GM12873 (cell line): ENCODE data around the gene IMP4.
A peak's percentile ranks its signal among the peaks of the same experiment; 100 is the strongest.

Source experiments
- TF ChIP-seq, protein P1 (sequence below): IDR thresholded peaks from 2 replicates; pipeline ENCODE4 v1.5.1; 2012; ENCODE audit warnings: low read depth, mild to moderate bottlenecking, moderate library complexity, low read length, control low read depth; ENCODE audit not compliant: insufficient read depth; ENCODE audit errors: missing control alignments

Gene IMP4

DNA sequence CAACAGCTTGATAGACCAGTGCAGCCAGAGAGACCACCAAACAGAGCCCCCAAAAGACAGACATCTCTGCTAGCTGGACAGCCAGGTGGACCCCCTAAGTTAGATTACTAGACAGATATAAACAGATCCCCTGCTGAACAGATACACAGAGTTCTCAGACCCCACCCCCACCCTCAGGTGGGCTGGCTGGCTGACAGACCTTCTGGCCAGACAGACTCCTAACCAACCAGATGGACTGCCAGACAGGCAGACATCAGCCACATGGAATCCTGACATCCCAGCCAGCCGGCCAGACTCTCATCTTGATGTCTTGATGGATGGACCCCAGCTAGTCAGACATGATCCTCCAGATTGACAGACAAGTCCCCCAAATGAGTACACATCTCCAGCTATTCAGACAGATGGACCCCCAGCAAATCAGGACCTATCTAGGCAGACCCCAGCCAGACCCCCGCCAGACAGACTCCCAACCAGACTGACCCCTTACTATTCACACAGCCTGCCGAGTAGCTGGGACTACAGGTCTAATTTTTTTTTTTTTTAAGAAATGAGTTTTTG, 31.2 kb downstream of the IMP4 start:
- TF ChIP-seq, protein P1, sequence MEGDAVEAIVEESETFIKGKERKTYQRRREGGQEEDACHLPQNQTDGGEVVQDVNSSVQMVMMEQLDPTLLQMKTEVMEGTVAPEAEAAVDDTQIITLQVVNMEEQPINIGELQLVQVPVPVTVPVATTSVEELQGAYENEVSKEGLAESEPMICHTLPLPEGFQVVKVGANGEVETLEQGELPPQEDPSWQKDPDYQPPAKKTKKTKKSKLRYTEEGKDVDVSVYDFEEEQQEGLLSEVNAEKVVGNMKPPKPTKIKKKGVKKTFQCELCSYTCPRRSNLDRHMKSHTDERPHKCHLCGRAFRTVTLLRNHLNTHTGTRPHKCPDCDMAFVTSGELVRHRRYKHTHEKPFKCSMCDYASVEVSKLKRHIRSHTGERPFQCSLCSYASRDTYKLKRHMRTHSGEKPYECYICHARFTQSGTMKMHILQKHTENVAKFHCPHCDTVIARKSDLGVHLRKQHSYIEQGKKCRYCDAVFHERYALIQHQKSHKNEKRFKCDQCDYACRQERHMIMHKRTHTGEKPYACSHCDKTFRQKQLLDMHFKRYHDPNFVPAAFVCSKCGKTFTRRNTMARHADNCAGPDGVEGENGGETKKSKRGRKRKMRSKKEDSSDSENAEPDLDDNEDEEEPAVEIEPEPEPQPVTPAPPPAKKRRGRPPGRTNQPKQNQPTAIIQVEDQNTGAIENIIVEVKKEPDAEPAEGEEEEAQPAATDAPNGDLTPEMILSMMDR: no peak

- TF ChIP-seq, protein P1: no peak
These were observed 32.0 kb downstream of the IMP4 start for GRCh38 chr2:130374587-130375290.

- TF ChIP-seq, protein P1: no peak
These were observed 32.9 kb downstream of the IMP4 start for GRCh38 chr2:130375291-130376266.

DNA sequence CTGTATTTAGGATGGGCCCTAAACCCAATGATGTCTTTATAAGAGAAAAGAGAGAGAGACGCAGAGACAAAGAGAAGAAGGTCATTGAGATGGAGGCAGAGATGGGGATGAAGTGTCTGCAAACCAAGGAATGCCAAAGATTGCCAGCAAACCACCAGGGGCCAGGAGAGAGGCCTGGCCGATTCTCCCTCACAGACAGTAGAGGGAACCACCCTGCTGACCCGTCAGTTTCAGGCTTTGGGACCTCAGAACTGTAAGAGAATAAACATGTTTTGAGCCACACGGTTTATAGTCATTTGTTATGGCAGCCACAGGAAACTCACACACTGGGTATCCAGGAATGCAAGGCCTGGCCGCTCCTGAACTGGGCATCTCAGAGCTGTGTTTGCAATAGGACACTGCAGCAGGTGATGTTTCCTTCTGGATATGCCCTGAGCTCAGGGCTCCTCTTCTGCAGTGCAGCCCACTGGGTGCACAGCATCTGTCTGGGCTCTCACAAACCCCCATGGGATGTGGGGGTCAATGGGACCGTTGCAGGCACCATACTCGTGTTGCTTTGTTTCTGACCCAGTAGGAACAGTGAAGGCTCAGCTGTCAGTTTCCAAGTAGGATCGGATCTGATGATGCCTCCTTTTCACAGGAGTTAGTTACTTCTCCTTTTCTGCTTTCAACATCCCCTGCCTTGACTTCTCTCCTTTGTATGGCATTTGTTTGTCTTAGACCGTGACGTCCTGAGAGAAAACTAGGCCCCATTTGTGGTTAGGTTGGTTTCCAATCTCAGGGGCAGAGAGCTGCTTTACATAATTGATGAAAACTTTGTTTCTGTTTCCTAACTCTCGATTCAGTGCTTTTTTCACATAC, 34.0 kb downstream of the IMP4 start:
- TF ChIP-seq, protein P1: peak; percentile 36

DNA sequence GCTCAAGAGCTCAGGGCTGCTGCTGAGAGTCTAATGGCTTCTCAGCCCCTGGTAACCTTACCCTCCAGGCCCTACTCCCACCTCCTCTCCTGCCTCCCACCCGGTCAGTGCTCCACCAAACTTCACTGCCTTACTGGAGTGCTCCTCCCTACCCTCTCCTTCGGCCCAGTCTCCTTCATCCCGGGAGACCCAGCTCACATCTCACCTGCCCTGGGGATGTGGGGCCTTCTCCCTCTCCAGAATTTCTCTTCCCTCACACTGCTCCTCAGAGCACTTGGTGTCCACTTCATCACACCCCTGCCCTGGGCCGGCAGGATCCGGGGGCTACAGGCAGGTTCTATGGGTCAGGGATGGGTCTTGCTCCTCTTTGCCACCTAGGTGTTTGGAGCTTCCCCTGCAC, 34.8 kb downstream of the IMP4 start:
- TF ChIP-seq, protein P1: no peak

DNA sequence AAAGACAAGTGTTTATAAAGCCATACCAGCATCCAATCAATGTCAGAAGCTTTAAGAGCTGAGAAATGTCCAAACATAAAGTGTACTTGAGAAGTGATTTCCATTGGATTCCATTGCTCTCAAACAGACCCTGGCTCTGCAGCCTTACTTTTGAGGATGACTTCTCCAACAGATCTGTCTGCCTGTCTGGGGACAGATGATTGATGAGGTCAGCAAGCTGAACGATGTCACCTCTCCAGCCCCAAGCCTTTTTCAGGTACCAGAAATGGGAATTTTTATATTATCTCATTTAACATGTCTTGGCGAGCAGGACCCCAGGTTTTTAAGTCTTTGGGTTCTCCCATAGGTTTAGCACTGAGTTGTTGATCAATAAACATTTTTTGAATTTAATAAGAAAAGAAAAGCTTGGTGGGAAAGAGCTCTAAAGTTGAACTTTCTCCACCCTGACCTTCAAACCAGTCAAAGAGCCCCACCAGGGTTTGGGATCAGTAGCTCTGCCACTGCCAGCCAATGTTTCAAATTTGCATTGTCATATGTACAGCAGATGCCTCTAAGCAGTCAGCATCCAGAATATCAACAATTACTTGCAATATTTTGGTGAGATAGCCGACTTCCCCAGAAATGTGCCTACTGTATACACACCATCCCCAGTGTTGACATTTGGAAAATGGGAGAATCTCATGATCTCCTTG, 35.7 kb downstream of the IMP4 start:
- TF ChIP-seq, protein P1: no peak
